Keratinocyte (primary cell): ENCODE data around the gene RANBP17. TPM values are rescaled to one million over a fixed set of nuclear protein-coding genes. Genes with fewer than 3 reads are reported as not detected.

Experiments used
- DNase-seq: peaks from one replicate; pipeline ENCODE4 v3.0.0-alpha.2; 2011; ENCODE audit warnings: low read depth, missing footprints, low spot score
- FAIRE-seq: peaks from 2 replicates; lab custom pipeline; 2011; peaks lifted over from hg19 to GRCh38; lab: Jason Lieb, UNC
- H2AFZ ChIP-seq: 2 replicates; pipeline ENCODE4 v1.6.0; 2012; ENCODE audit warnings: low read length, control low read depth, inconsistent platforms; ENCODE audit not compliant: control insufficient read depth
- H3K27ac ChIP-seq: 2 replicates; pipeline ENCODE4 v1.5.1; 2011; ENCODE audit warnings: low read length; ENCODE audit not compliant: control insufficient read depth, insufficient read depth
- H3K27me3 ChIP-seq: 3 replicates; pipeline ENCODE4 v1.6.0; 2011; ENCODE audit warnings: low read length; ENCODE audit not compliant: control insufficient read depth, insufficient read depth; ENCODE audit errors: extremely low read depth
- H3K36me3 ChIP-seq, 2 experiments: 2 replicates in 1 of 2; 3 replicates in 1 of 2; pipeline ENCODE4 v1.5.1; 2011; ENCODE audit warnings: low read length in 2 of 2, mild to moderate bottlenecking in 1 of 2; ENCODE audit not compliant: control insufficient read depth in 2 of 2, insufficient read depth in 2 of 2; ENCODE audit errors: extremely low read depth in 1 of 2
- H3K4me1 ChIP-seq: 3 replicates; pipeline ENCODE4 v1.5.1; 2011; ENCODE audit warnings: low read length; ENCODE audit not compliant: control insufficient read depth, insufficient read depth; ENCODE audit errors: extremely low read depth
- H3K4me2 ChIP-seq: 3 replicates; pipeline ENCODE4 v1.6.0; 2011; ENCODE audit warnings: low read depth, low read length; ENCODE audit not compliant: control insufficient read depth, insufficient read depth; ENCODE audit errors: extremely low read depth
- H3K4me3 ChIP-seq, 3 experiments: fragments of 200-600 bp in 1 of 3; sonication (generic) in 1 of 3; 2 replicates in 2 of 3; 3 replicates in 1 of 3; pipeline ENCODE4 v1.5.1; 2011 to 2016; ENCODE audit warnings: low read length in 3 of 3, mild to moderate bottlenecking in 3 of 3, control low read depth in 2 of 3, inconsistent platforms in 1 of 3, low read depth in 1 of 3, mixed read lengths in 1 of 3, mixed run types in 1 of 3, moderate library complexity in 1 of 3; ENCODE audit not compliant: control insufficient read depth in 2 of 3, insufficient read depth in 2 of 3; ENCODE audit errors: extremely low read depth in 1 of 3
- H3K79me2 ChIP-seq: 2 replicates; pipeline ENCODE4 v1.6.0; 2012; ENCODE audit warnings: low read length; ENCODE audit not compliant: control insufficient read depth, insufficient read depth
- H3K9ac ChIP-seq: 3 replicates; pipeline ENCODE4 v1.6.0; 2011; ENCODE audit warnings: low read length; ENCODE audit not compliant: control insufficient read depth, insufficient read depth; ENCODE audit errors: extremely low read depth
- H3K9me1 ChIP-seq: 3 replicates; pipeline ENCODE4 v1.6.0; 2011; ENCODE audit warnings: low read length; ENCODE audit not compliant: control insufficient read depth, insufficient read depth; ENCODE audit errors: extremely low read depth
- H3K9me3 ChIP-seq: 2 replicates; pipeline ENCODE4 v1.5.1; 2012; ENCODE audit warnings: low read depth, low read length; ENCODE audit not compliant: control insufficient read depth
- H4K20me1 ChIP-seq: 3 replicates; pipeline ENCODE4 v1.6.0; 2011; ENCODE audit warnings: low read length; ENCODE audit not compliant: control insufficient read depth, insufficient read depth; ENCODE audit errors: extremely low read depth
- CTCF ChIP-seq, 3 experiments: IDR thresholded peaks in 1 of 3; conservative IDR thresholded peaks in 1 of 3; optimal IDR thresholded peaks in 1 of 3; 2 replicates in 2 of 3; 3 replicates in 1 of 3; pipeline versions ENCODE3 to v1.5.1; 2011; ENCODE audit warnings: low read length in 3 of 3, mild to moderate bottlenecking in 3 of 3, moderate library complexity in 2 of 3, control low read depth in 1 of 3, inconsistent platforms in 1 of 3; ENCODE audit not compliant: insufficient read depth in 2 of 3; ENCODE audit errors: extremely low read depth in 1 of 3
- EZH2 ChIP-seq: IDR thresholded peaks from one replicate; pipeline ENCODE4 v1.6.1; 2012; ENCODE audit warnings: inconsistent platforms, mild to moderate bottlenecking, low read length, moderate library complexity
- dilution Hi-C: fragments of 300-500 bp; cut with MboI; formaldehyde crosslinking; loops from one replicate; pipeline ENCODE4 v1.7.0; 2020; ENCODE audit warnings: low sequenced_read_pairs; ENCODE audit not compliant: extremely low pct_ligation_motif_present
- polyA plus RNA-seq, 5 experiments: library from polyadenylated mRNA; depleted of rRNA in 3 of 5; stranded (reverse) in 3 of 5; stranded (forward) in 1 of 5; unstranded in 1 of 5; fragments of >200 nt; gene quantifications; 1 replicate in 1 of 5; 2 replicates in 3 of 5; 3 replicates in 1 of 5; pipeline versions ENCODE4 v1.2.1 to v1.2.3, GENCODE V29; 2011 to 2012; ENCODE audit warnings: missing spikeins in 2 of 5, low read depth in 1 of 5, low replicate concordance in 1 of 5

RANBP17 gene
- polyA plus RNA-seq, 1 donor (not counting 4 experiments of a cell fraction or from before 2014, with no cell fraction given) = 0.97 TPM

GRCh38 chr5:171129308-171129707 lies 267.5 kb downstream of the RANBP17 start:
- Histone ChIP-seq H4K20me1 (no peaks in the 10 kb centered on the region), H3K79me2 (no peaks in the 10 kb centered on the region), H3K36me3 (no peaks in the 10 kb centered on the region), H3K27ac (no peak overlapping the region), H3K9ac (no peak overlapping the region), H3K27me3 (no peaks in the 10 kb centered on the region), H3K9me1 (no peaks in the 10 kb centered on the region), H3K4me2 (no peak overlapping the region), H3K4me3 (no peak overlapping the region), H2AFZ (no peak overlapping the region), H3K9me3 (no peaks in the 10 kb centered on the region), H3K4me1 (no peaks in the 10 kb centered on the region)
- FAIRE-seq = no peak
- no peak for DNase-seq
- dilution Hi-C loops = no loop called here
- no peak for TF ChIP-seq CTCF (optimal IDR thresholded peaks at IDR 0.05 in 1 of 3, IDR thresholded peaks at IDR 0.05 in 1 of 3, conservative IDR thresholded peaks at IDR 0.05 in 1 of 3; ENCODE audit: extremely low read depth in 1 of 3, insufficient read depth in 2 of 3, low read length in 3 of 3)
- TF ChIP-seq EZH2 = no peak

- DNase-seq = no peak
- dilution Hi-C loops = no loop called here
Observed at GRCh38 chr5:171131497-171131896, 269.7 kb downstream of the RANBP17 start.

More at GRCh38 chr5:171131497-171131896, 269.7 kb downstream of the RANBP17 start:
- Histone ChIP-seq H3K9me3 (no peaks in the 10 kb centered on the region), H2AFZ (no peak overlapping the region), H3K4me2 (no peak overlapping the region), H3K9ac (no peak overlapping the region), H3K4me3 (no peak overlapping the region), H3K36me3 (no peaks in the 10 kb centered on the region), H3K9me1 (no peaks in the 10 kb centered on the region), H3K27me3 (no peaks in the 10 kb centered on the region), H3K79me2 (no peaks in the 10 kb centered on the region), H3K27ac (no peak overlapping the region), H4K20me1 (no peaks in the 10 kb centered on the region), H3K4me1 (no peaks in the 10 kb centered on the region)
- no peak for FAIRE-seq
- TF ChIP-seq CTCF (optimal IDR thresholded peaks at IDR 0.05 in 1 of 3, IDR thresholded peaks at IDR 0.05 in 1 of 3, conservative IDR thresholded peaks at IDR 0.05 in 1 of 3; ENCODE audit: extremely low read depth in 1 of 3, insufficient read depth in 2 of 3, low read length in 3 of 3) (no peak), EZH2 (no peak)
